WTC11 (cell line): Measurements from ENCODE around the gene UBE2J1. TPM values are rescaled to one million over a fixed set of nuclear protein-coding genes. Genes with fewer than 3 reads are reported as not detected.
"Not testable (repeated sequence)": the region's sequence is repeated elsewhere in the genome, so short reads cannot be mapped to it uniquely, and the experiment has no call there.

ENCODE experiments used
- ATAC-seq: fragments of 200-7000 bp; cut with Tn5 transposase; 2 replicates; pipeline ENCODE4 v1.10.0; 2021; ENCODE audit warnings: mild to moderate bottlenecking, moderate library complexity
- CTCF ChIA-PET: fragments of 300-600 bp; sonication (Branson Sonifier 250); formaldehyde crosslinking; loops from one replicate; lab custom pipeline; 2021; ENCODE audit warnings: antibody characterized with exemption; lab: Charles Lee
- POLR2A ChIA-PET: fragments of 350-600 bp; sonication (Branson Sonifier 250); formaldehyde crosslinking; loops from one replicate; lab custom pipeline; 2021; ENCODE audit warnings: antibody characterized with exemption; lab: Charles Lee
- DNase-seq: peaks from one replicate; pipeline ENCODE4 v3.0.0; 2021; ENCODE audit warnings: low spot score
- H3K27ac Mint-ChIP-seq: 2 replicates; pipeline ENCODE4 v1.8.0; 2021; ENCODE audit warnings: mixed read lengths
- H3K27me3 Mint-ChIP-seq: 2 replicates; pipeline ENCODE4 v1.8.0; 2021; ENCODE audit warnings: low read depth, mild to moderate bottlenecking, moderate library complexity, mixed read lengths
- H3K36me3 Mint-ChIP-seq: 2 replicates; pipeline ENCODE4 v1.8.0; 2021; ENCODE audit warnings: mixed read lengths
- H3K4me1 Mint-ChIP-seq: 2 replicates; pipeline ENCODE4 v1.8.0; 2022; ENCODE audit warnings: mixed read lengths
- H3K4me3 Mint-ChIP-seq: 2 replicates; pipeline ENCODE4 v1.8.0; 2021; ENCODE audit warnings: mild to moderate bottlenecking, moderate library complexity, mixed read lengths
- H3K9me3 Mint-ChIP-seq: 2 replicates; pipeline ENCODE4 v1.8.0; 2021; ENCODE audit warnings: mixed read lengths
- CREB1 ChIP-seq: sonication (generic); formaldehyde crosslinking; IDR thresholded peaks from 2 replicates; pipeline ENCODE4 v1.8.0; 2023; ENCODE audit warnings: mild to moderate bottlenecking, missing genetic modification reagents
- ESRRA ChIP-seq: sonication (generic); formaldehyde crosslinking; IDR thresholded peaks from 2 replicates; pipeline ENCODE4 v1.8.1; 2022; ENCODE audit warnings: mild to moderate bottlenecking, missing genetic modification reagents, borderline replicate concordance
- IRF1 ChIP-seq: sonication (generic); formaldehyde crosslinking; IDR thresholded peaks from 2 replicates; pipeline ENCODE4 v1.8.0; 2023; ENCODE audit warnings: missing genetic modification reagents
- JUN ChIP-seq: sonication (generic); formaldehyde crosslinking; IDR thresholded peaks from 2 replicates; pipeline ENCODE4 v1.8.0; 2023; ENCODE audit warnings: mild to moderate bottlenecking, missing genetic modification reagents
- NFATC4 ChIP-seq: fragments of 250-450 bp; sonication (Bioruptor Pico); IDR thresholded peaks from 2 replicates; pipeline ENCODE4 v1.9.0; 2021; ENCODE audit warnings: mild to moderate bottlenecking
- NFE2L1 ChIP-seq: sonication (generic); formaldehyde crosslinking; IDR thresholded peaks from 2 replicates; pipeline ENCODE4 v1.8.1; 2023; ENCODE audit warnings: missing genetic modification reagents
- OVOL2 ChIP-seq: fragments of 250-450 bp; sonication (Bioruptor Pico); IDR thresholded peaks from 2 replicates; pipeline ENCODE4 v1.9.0; 2021; ENCODE audit warnings: mild to moderate bottlenecking, borderline replicate concordance
- RELA ChIP-seq: sonication (generic); formaldehyde crosslinking; IDR thresholded peaks from 2 replicates; pipeline ENCODE4 v1.8.1; 2022; ENCODE audit warnings: missing genetic modification reagents, mild to moderate bottlenecking, borderline replicate concordance
- STAT6 ChIP-seq: sonication (generic); formaldehyde crosslinking; conservative IDR thresholded peaks from 2 replicates; pipeline ENCODE4 v1.8.1; 2023; ENCODE audit warnings: mild to moderate bottlenecking, low read depth, missing genetic modification reagents, moderate library complexity
- TP53 ChIP-seq: sonication (generic); formaldehyde crosslinking; IDR thresholded peaks from 2 replicates; pipeline ENCODE4 v1.8.1; 2023; ENCODE audit warnings: mild to moderate bottlenecking, missing genetic modification reagents
- ZNF263 ChIP-seq: sonication (generic); formaldehyde crosslinking; IDR thresholded peaks from 2 replicates; pipeline ENCODE4 v1.8.1; 2022; ENCODE audit warnings: low read depth, mild to moderate bottlenecking, moderate library complexity, missing genetic modification reagents
- ZNF281 ChIP-seq: sonication (generic); formaldehyde crosslinking; IDR thresholded peaks from 2 replicates; pipeline ENCODE4 v1.8.0; 2023; ENCODE audit warnings: mild to moderate bottlenecking, missing genetic modification reagents
- ZNF425 ChIP-seq: fragments of 250-450 bp; sonication (Bioruptor Pico); conservative IDR thresholded peaks from 2 replicates; pipeline ENCODE4 v1.9.0; 2021; ENCODE audit warnings: mild to moderate bottlenecking
- total RNA-seq: library from RNA; stranded (reverse); gene quantifications from 3 replicates; pipeline ENCODE4 v1.2.3, GENCODE V29; 2021
- TF ChIP-seq, protein P1 (sequence below): sonication (generic); formaldehyde crosslinking; IDR thresholded peaks from 2 replicates; pipeline ENCODE4 v1.8.1; 2023; ENCODE audit warnings: mild to moderate bottlenecking, missing genetic modification reagents, moderate library complexity
- TF ChIP-seq, protein P2 (sequence below): sonication (generic); formaldehyde crosslinking; IDR thresholded peaks from 2 replicates; pipeline ENCODE4 v1.8.1; 2023; ENCODE audit warnings: mild to moderate bottlenecking, missing genetic modification reagents, moderate library complexity
- TF ChIP-seq, protein P3 (sequence below): fragments of 250-450 bp; sonication (Bioruptor Pico); IDR thresholded peaks from 2 replicates; pipeline ENCODE4 v1.9.0; 2021; ENCODE audit warnings: moderate library complexity, mild to moderate bottlenecking, inconsistent platforms, borderline replicate concordance

The UBE2J1 gene
- total RNA-seq, 1 experiment from 2014 or later: 12.3 TPM

DNA sequence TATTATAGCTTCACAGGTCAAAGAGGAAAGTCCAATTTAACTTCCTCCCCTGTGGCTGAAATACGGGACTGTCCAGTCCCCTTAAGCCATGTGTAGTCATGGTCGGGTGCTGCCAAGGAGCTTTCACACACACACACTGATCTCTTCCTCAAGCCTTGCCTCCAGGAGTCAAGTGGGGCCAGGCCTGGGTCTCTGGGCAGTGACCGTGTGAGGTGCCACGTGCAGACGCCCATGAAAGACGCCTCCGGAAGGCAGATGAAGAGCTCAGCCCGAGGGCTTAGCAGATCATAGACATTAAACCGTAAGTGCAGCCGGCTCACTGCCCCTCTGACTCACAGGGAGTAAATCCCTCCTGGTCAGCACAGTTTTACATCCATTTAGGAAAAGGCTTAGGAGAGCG lies 41.6 kb downstream of the UBE2J1 start:
- no peak for TF ChIP-seq TP53 (CRISPR knock-in tag)
- TF ChIP-seq, protein P1, sequence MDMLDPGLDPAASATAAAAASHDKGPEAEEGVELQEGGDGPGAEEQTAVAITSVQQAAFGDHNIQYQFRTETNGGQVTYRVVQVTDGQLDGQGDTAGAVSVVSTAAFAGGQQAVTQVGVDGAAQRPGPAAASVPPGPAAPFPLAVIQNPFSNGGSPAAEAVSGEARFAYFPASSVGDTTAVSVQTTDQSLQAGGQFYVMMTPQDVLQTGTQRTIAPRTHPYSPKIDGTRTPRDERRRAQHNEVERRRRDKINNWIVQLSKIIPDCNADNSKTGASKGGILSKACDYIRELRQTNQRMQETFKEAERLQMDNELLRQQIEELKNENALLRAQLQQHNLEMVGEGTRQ (CRISPR knock-in tag): no peak
- TF ChIP-seq ZNF263: no peak
- no peak for TF ChIP-seq CREB1 (CRISPR knock-in tag)
- no peak for TF ChIP-seq OVOL2
- TF ChIP-seq STAT6 (CRISPR knock-in tag): no peak
- no peak for TF ChIP-seq IRF1 (CRISPR knock-in tag)
- TF ChIP-seq, protein P2, sequence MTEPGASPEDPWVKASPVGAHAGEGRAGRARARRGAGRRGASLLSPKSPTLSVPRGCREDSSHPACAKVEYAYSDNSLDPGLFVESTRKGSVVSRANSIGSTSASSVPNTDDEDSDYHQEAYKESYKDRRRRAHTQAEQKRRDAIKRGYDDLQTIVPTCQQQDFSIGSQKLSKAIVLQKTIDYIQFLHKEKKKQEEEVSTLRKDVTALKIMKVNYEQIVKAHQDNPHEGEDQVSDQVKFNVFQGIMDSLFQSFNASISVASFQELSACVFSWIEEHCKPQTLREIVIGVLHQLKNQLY (CRISPR knock-in tag): no peak
- TF ChIP-seq NFATC4 (CRISPR knock-in tag): no peak
- TF ChIP-seq, all 79 proteins: peak for 0
- no peaks in the 10 kb centered on the region; the same call in 1 of the 2 replicates for H3K27me3 Mint-ChIP-seq
- no peaks in the 10 kb centered on the region for H3K9me3 Mint-ChIP-seq
- no peak overlapping the region for H3K27ac Mint-ChIP-seq
- POLR2A ChIA-PET: interaction anchor here (0.7 to 1.4 kb wide), 2 partner anchors 40 to 42 kb away, joined by 4 to 5 read pairs; partner anchors contain the start of gene UBE2J1
- DNase-seq (no peak), ATAC-seq (no peak)
- H3K4me1 Mint-ChIP-seq: peaks cover 22% of the 10 kb centered on the region
- CTCF ChIA-PET: interaction anchor here (0.6 to 2.7 kb wide), 44 partner anchors 9 to 328 kb away, joined by 3 to 66 read pairs (median 6); partner anchors contain the start of genes ANKRD6 and UBE2J1
- no peaks in the 10 kb centered on the region for H3K36me3 Mint-ChIP-seq
- H3K4me3 Mint-ChIP-seq: no peak overlapping the region

DNA sequence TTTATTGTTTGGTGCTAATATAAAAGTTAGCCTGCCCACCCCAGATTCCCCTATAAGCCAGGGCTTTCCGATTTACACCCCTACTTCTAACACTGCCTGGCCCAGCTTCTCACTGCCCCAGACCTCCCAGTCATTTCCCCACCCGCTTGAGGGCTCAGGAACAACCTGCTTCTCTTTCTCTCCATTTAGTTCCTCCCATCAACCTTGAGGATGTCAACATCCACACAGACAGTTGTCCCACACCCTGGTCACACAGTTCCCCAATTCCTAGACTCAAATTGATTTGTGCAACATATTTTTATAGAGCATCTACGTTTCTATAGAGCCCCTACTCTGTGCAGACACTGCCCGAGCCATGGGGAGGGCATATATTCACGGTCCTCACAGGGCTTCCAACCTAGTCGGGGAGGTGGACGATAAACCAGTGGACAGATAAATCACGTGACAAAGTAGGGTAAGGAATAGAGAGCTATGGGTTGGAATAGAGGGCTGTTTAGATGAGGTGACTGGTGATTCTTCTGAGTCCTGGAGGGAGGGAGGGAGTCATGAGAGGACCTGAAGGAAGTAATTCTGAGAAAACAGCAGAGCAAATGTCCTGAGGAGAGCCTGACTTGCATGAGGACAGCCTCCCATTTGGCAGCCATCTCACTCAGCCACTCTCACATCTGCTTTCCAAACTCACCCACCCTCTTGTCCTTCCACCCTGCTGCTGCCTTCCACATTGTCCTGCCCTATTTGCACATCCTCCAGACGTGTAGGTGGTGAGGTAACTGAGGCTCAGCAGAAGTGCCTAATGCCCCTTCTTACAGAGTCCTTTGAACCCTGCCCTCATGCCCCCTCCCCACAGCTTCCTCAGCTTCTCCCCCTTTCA lies 43.8 kb downstream of the UBE2J1 start:
- no peak for ATAC-seq
- Mint-ChIP-seq H3K27ac (no peak overlapping the region), H3K36me3 (no peaks in the 10 kb centered on the region), H3K4me3 (no peak overlapping the region), H3K9me3 (peaks cover 1% of the 10 kb centered on the region; the same call in 1 of the 2 replicates), H3K27me3 (no peaks in the 10 kb centered on the region; the same call in 1 of the 2 replicates), H3K4me1 (peaks cover 20% of the 10 kb centered on the region)
- DNase-seq: no peak
- TF ChIP-seq JUN: no peak
- CTCF ChIA-PET: interaction anchor here (1.1 to 1.7 kb wide), 3 partner anchors 63 to 326 kb away, joined by 3 to 5 read pairs (median 4); no protein-coding TSS in a partner anchor
- POLR2A ChIA-PET: no interaction called here

DNA sequence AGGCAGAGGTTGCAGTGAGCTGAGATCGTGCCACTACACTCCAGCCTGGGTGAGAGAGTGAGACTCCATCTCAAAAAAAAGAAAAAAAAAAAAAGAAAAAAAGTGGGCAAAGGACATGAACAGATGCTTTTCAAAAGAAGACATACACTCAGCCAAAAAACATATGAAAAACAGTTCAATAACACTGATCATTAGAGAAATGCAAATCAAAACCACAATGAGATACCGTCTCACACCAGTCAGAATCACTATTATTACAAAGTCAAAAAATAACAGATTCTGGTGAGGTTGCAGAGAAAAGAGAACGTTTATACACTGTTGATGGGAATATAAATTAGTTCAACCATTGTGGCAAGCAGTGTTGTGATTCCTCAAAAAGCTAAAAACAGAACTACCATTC lies 48.0 kb downstream of the UBE2J1 start:
- CTCF ChIA-PET, H3K4me1 Mint-ChIP-seq, DNase-seq, ATAC-seq, H3K4me3 Mint-ChIP-seq, H3K27me3 Mint-ChIP-seq, H3K27ac Mint-ChIP-seq, H3K36me3 Mint-ChIP-seq: not testable (repeated sequence)
- peaks cover 16% of the 10 kb centered on the region for H3K9me3 Mint-ChIP-seq
- POLR2A ChIA-PET: interaction anchor here (0.6 kb wide), 1 partner anchor 130 kb away, joined by 5 read pairs; no protein-coding TSS in a partner anchor

GRCh38 chr6:89302936-89303335 lies 49.6 kb downstream of the UBE2J1 start:
- peaks cover 16% of the 10 kb centered on the region for H3K9me3 Mint-ChIP-seq
- POLR2A ChIA-PET: no interaction called here
- CTCF ChIA-PET: interaction anchor here (0.7 to 6.7 kb wide), 4 partner anchors 9 to 69 kb away, joined by 3 to 38 read pairs (median 5); partner anchors contain the start of gene GABRR2
- no peak for ATAC-seq
- H3K4me3 Mint-ChIP-seq: no peak overlapping the region
- no peaks in the 10 kb centered on the region; the same call in 1 of the 2 replicates for H3K27me3 Mint-ChIP-seq
- no peaks in the 10 kb centered on the region for H3K36me3 Mint-ChIP-seq
- no peak overlapping the region for H3K27ac Mint-ChIP-seq
- no peak for DNase-seq
- H3K4me1 Mint-ChIP-seq: peaks cover 13% of the 10 kb centered on the region
- TF ChIP-seq ZNF425 (no peak), ZNF281 (CRISPR knock-in tag) (no peak), RELA (CRISPR knock-in tag) (no peak), NFE2L1 (no peak), ESRRA (CRISPR knock-in tag) (no peak)
- TF ChIP-seq, protein P3, sequence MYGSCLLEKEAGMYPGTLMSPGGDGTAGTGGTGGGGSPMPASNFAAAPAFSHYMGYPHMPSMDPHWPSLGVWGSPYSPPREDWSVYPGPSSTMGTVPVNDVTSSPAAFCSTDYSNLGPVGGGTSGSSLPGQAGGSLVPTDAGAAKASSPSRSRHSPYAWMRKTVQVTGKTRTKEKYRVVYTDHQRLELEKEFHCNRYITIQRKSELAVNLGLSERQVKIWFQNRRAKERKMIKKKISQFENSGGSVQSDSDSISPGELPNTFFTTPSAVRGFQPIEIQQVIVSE (CRISPR knock-in tag): no peak
